Stomach (tissue), 4 donors: ENCODE measurements around the gene RNASEH2B.

Experiments used
- CTCF ChIP-seq, 7 experiments: fragments of 450-650 bp in 4 of 7; fragments of 200-600 bp in 3 of 7; sonication (generic) in 3 of 7; IDR thresholded peaks; one replicate each; pipeline ENCODE4 v1.5.1; 2016 to 2019; ENCODE audit warnings: antibody characterized with exemption in 7 of 7, control low read depth in 2 of 7, mild to moderate bottlenecking in 1 of 7
- EP300 ChIP-seq: sonication (generic); formaldehyde crosslinking; IDR thresholded peaks from one replicate; pipeline ENCODE4 v1.6.1; 2017; ENCODE audit warnings: antibody characterized with exemption
- POLR2A ChIP-seq, 4 donors: fragments of 450-650 bp; IDR thresholded peaks; one replicate each; pipeline ENCODE4 v1.6.1; 2016; ENCODE audit warnings: antibody characterized with exemption in 4 of 4, control low read depth in 2 of 4, mild to moderate bottlenecking in 1 of 4, moderate library complexity in 1 of 4
- POLR2AphosphoS5 ChIP-seq, 3 donors: sonication (generic); formaldehyde crosslinking; IDR thresholded peaks; one replicate each; pipeline ENCODE4 v1.6.1; 2016; ENCODE audit warnings: antibody characterized with exemption in 3 of 3

- TF ChIP-seq POLR2AphosphoS5 (IDR thresholded peaks at IDR 0.05), result no peak
- no peak for TF ChIP-seq CTCF (IDR thresholded peaks at IDR 0.05)
- TF ChIP-seq POLR2A (IDR thresholded peaks at IDR 0.05), result no peak
- no peak for TF ChIP-seq EP300
These were observed 16.3 kb upstream of the RNASEH2B start for GRCh38 chr13:50893211-50893852.
